HPDE6-E6E7 (cell line): Measurements from ENCODE around the gene TREX2.
A peak's percentile ranks its signal among the peaks of the same experiment; 100 is the strongest.

Experiments used
- DNase-seq: peaks from one replicate; pipeline ENCODE4 v3.0.0; 2011; ENCODE audit warnings: missing footprints; ENCODE audit errors: extremely low spot score

TREX2 gene, protein sequence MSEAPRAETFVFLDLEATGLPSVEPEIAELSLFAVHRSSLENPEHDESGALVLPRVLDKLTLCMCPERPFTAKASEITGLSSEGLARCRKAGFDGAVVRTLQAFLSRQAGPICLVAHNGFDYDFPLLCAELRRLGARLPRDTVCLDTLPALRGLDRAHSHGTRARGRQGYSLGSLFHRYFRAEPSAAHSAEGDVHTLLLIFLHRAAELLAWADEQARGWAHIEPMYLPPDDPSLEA

DNA sequence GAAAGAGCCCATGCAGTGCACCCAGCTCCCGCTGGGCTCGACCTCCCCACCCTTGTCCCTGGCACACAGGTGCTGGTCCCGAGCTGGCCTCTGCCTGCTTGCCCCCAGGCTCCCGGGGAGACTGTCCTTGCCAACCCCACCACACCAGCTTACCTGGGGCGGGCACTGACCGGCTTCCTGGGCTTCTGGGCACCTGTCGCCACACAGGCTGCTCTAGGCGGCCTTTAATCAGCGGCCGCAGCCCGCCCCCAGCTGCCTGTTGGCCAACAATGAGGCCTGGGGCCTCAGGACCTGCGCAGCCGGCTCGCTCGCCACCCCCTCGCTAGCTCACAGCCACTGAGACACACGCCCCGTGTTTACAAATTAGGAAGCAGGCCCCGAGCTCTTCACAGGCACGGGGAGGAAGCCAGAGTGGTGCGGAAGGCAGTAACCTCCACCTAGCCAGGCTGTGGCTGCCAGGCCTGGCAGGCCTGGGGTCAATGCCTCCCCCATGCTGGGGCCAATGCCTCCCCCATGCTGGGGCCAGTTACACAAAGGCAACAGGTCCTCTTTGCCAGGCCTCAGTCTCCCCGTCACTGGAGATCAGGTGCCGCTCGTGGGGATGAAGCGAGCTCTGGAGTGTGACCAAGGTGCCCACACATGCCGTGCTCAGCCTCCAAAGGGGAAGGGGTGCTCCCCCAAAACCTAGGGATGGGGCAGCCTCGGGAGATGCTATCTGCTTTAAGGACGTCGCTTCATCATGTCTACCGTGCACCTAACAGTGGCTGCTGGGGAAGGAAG is at the start of gene TREX2:
Gene TREX2 (minus strand): TSS at position 201 of the 780 bp plus-strand sequence. CDS start 626 bp downstream, outside the sequence.
- DNase-seq: no peak

DNA sequence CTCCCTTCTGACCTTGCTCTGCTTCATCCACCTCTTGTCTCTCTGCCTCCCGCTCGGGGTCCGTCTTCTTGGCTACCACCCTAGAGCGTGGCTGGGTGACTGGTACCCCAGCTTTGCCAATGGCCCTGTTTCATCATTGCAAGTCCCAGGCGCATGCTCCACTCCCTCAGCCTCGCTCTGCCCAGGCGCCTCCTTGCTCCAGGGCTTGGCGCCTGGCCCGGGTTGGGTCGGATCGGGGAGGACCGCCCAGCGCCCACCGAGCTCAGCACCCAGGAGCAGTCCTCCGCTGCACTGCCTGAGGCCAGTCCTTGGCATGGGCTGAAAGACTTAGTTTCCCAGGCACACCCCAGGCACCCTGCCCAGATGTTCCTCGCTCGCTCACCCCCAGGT is 49.5 kb upstream of the TREX2 start:
- DNase-seq: no peak

DNA sequence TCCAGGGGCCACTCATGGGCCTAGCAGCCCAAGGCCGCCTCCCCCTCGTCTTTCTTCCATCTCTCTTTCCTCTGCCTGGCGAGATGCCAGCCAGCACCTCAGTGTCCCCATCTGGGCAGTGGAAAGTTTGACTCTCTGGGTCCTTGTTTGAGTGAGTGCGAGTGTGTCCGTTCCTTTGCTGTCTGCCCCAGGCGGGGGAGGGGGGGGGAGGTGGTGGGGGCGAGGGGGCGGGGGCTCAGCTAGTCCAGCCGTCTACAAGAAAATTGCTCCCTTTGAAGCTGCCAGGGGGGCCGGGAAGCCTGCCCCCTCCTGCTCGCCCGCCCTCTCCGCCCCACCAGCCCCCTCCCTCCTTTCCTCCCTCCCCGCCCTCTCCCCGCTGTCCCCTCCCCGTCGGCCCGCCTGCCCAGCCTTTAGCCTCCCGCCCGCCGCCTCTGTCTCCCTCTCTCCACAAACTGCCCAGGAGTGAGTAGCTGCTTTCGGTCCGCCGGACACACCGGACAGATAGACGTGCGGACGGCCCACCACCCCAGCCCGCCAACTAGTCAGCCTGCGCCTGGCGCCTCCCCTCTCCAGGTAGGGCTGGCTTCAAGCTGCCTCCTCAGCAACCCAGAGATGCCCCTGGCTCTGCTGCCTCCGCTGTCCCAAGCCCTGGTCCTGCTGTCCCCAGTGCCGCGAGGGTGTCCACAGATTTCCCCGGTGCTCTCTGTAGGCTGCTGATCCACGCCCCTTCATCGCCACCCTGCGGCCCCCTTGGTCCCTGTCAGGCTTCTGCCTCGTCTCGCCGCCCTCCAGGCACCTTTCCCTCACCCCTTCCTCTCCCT is 48.9 kb upstream of the TREX2 start, which contains the start of gene BGN:
Gene BGN (plus strand): TSS at position 440 of the 821 bp plus-strand sequence. CDS start 9,652 bp downstream, outside the sequence.
- peak; percentile 50 for DNase-seq

DNA sequence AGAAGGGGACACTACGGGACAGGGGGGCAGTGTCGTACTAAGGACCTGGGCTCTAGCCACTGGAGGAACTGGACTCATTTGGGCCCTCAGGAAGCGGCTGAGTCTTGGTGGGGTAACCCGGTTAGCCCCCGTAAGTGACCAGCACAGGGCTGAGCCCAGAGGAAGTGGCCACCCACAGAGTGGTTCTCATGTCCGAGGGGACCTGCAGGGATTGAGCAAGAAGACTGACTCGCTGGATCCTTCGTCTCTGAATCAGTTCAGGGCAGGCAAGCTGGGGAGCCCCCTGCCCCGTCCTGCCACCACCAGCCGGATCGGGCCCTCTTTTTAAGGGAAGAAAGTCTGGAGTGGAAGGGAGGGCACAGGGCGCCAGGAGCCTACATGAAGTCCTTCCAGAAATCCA is 48.2 kb upstream of the TREX2 start:
- no peak for DNase-seq

DNA sequence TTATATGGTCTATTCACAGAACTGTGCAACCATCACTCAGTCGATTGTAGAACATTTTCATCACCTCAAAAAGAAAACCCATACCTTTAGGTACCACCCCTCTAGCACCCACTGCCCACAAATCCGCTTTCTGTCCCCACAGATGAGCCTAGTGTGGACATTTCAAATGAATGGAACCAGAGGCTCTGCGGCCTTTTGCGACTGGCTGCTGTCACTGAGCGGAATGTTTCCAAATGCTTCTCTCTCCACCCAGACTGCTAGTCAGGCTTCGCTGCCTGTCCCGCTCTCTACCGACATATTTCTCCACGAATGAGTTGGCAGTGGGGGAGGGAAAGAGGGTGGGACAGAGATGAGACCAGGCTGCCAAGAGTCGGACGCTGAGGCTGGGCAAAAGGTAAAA is 47.2 kb upstream of the TREX2 start:
- DNase-seq: no peak

DNA sequence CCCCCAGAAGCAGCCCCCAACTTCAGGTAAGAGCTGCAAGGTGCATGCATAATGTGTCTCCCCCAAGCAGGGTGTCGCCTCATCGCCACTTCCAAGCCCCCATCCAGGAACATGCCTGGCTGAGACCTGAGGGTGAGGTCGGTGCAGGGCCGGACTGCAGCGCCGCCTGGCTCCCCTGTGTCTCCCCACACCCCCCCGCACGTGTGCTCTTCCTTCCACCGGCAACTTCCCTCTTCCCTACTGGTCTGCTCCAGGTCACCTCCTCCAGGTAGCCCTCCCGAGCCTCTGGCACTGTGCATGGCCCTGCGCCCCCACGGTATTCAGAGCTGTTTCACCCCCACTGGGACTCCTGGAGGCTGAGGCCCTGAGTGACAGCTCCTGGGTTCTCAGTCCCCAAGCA is 46.7 kb upstream of the TREX2 start:
- DNase-seq: no peak

DNA sequence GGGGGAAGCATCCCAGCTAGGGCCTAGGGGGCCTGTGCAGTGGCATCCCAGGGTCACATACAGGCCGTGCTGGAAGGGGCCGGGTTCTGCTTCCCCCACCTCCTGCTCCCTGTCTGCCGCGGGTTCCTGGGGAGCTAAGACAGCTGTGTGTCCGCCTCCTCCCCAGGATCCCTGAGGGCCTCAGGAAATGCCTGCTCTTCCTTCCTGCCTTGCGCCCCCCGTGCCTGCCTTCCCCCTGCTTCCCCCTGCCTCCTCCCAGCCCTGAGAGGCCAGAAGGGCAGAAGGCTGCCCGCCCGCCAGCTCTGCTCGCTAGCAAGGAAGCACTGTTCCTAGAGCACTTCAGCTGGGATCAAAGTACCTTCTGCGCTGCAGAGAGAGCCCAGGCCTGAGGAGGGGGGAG is 46.1 kb upstream of the TREX2 start:
- DNase-seq: no peak

DNA sequence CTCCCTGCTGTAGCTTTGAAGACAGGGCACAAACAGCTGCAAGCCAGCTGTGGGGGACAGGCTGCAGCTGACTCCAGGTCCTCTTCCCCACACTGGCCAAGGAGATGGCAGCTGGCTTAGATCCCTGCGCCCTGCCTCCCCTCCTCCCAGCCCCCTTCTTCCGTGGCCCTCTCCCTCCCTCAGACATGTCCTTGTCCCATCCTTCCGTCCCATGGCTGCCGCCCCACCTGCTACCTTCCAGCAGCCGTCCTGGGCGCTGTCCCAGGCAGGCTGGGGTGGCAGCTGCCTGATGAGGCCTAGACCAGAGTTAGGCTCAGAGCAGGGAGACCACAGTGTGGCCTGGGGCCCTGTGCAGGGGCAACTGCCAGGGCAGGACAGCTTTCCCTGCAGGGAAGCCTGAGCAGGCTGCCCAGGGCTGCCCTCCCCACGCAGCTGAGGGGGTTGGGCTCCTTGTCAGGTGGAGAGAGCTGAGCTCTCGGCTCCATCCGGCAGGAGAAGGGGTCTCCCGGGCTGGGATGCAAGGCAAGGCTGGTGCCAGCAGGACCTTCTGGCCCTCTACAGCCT is 45.6 kb upstream of the TREX2 start:
- DNase-seq: no peak

DNA sequence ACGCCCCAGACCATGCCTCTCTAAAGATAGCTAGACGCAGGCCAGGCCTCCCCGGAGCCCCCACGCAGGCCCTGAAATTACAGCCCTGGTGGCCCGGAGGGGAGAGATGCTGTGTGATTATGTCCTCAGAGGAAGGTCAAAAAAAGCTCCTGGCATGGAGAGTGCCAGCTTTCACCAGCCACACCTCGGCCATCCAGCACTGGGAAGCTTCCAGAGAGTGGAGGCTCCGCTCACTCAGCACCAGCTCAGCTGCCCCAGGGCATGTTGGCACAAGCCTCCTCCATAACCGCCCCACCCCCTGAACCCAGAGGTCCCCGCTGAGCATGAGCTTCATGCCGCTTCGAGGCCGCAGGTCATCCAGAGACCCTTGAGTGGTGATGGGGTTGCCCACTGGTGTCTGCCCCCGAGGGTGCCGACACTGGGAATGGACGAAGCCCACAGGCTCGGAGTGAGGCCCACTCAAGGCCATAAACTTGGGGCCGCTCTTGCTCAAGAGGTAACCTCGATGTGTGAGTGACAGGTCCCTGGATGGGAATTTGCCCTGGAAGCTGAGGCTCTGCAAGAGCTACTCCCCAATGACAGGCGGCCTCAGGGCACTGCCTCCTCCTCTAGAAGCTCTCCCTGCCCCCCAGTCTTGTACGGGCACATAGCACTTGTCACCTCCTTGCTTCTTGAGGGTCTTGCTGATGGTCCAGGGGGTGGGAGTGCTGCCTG is 44.5 kb upstream of the TREX2 start:
- peak; percentile 74 for DNase-seq

DNA sequence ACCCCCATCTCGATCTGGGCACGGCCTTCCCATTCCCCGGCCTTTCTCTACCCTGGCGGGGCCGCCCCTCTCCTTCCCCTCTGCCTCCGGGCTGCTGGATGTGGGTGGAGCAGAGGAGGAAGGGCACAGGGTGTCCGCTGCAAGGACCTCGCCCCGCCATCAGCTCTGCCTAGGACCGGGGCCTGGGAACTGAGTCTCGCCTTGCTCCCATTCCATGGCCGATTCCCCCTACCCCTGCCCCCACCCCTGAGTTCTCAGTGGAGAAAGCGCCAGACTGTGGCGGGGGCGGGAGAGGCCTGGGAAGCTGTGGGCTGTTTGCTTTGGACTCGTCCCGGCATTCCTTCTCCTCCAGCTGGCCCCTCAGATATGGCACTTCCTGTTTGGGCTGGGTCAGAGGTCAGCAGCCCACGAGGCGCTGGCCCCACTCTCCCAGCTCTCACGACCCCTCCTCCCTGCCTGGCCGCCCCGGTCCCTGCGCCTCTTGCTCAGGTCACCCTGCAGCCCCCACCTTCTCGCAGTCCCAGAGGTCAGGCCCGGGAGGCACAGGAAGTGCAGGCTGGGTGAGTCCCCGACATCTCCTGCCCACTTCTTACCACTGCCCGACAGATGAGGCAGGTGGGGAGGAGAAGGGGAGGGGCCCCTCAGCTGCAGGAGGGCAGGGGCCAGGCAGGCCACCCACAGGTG is 42.5 kb upstream of the TREX2 start:
- no peak for DNase-seq

DNA sequence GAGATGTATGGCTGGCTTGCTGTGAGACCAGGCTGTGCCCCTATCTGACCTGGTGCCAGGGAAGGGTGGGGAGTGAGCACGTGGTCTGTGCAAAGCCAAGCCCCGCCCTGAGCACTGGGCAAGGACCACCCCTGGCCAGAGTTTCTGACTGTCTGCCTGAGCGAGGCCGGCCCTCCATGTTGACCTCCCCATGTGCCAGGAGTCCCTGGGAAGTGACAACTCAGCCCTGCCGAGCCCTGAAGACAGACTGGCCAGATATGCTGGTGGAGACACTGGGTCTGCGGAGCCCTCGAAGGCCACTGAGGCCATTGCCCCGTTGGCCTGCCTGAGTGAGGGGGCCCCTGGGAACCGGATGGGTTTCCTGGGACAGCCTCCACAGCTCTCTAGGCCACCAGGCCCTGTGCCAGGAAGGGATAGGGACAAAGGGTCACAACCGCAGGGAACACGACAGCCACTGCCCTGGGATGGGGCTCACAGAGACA is 41.8 kb upstream of the TREX2 start:
- DNase-seq: no peak

DNA sequence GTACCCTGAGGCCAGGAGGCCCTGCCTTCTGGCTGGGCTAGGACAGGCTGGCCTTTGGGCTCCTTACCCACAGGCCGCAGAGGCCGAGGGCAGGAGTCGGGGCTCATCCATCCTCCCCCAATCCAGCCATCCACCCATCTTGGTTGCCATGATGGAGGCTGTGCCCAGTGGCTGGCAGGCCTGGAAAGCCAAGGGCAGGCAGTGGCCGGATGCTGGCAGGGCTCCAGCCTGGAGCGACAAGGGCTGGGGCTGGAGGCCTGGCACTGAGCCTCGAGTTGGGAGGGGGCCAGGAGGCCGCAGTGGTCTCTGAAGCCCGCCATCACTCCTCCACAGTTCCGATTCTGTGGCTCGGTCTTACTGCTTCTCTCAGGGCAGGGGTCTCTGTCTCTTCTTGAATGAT is 40.3 kb upstream of the TREX2 start:
- DNase-seq: no peak

DNA sequence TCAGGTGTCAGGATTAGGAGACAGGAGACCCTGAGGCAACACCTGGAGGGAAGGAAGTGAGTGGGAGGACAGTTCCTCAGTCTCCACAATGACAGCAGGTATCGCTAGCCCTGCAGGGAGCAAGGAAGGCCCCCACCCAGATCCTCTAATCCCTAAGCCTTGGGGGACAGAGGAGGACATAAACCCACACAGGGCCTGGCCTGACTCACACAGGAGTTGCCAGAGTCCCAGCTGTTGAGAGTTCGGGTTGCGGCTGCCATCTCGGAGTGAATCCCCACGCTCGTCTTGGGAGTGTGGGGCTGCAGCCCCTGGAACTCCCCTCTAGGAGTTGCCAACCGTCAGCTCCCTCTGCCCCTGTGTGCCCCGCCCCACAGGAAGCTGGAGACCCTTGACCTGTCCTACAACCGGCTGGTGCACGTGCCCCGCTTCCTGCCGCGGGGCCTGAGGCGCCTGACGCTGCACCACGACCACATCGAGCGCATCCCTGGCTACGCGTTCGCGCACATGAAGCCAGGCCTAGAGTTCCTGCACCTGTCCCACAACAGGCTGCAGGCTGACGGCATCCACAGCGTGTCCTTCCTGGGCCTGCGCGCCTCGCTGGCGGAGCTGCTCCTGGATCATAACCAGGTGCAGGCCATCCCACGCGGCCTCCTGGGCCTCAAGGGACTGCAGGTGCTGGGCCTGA is 39.7 kb upstream of the TREX2 start:
- no peak for DNase-seq

DNA sequence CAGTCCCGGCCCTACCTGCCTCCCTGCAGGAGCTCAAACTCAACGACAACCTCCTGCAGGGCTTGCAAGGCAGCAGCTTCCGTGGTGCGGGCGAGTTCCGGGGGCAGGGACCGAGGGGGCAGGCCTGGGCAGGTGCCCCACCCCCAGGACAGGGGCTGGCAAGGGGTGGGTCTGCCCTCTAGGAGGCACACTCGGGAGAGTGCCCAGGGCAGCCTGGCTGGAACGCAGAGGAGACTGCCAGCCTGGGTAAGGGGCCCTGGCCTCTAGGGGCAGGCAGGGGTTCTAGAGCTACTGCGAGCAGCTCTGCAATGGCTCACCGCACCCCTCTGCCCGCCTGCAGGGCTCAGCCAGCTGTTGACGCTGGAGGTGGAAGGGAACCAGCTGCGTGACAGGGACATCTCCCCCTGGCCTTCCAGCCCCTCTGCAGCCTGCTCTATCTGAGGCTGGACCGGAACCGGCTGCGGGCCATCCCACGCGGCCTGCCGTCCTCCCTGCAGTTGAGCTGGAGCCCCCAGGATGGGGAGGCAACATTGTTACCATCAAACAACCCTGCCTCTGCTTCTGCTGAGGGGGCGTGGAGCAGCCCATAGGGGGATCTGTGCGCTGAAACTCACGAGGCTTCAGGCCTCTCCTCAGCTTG is 36.6 kb upstream of the TREX2 start:
- DNase-seq: no peak

DNA sequence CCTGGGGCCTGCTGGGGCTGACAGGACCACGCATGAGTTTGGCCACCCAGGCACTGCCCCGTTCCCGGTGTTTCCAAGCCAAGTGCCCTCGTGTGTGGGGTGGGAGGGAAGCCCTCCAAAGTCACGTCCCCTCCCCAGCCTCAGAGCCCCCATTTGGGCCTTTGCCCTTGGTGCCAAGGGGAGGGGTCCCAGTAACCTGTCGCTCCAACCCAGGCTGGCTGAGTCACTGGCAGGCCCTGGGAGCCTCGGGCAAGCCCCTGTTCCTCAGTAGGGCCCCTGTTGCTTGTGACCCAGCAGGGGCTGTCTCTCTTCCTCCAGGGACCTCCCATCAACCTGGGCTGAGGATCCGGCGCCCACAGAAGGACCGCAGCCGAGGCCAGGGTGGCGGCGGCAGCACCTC is 35.2 kb upstream of the TREX2 start:
- DNase-seq: no peak

DNA sequence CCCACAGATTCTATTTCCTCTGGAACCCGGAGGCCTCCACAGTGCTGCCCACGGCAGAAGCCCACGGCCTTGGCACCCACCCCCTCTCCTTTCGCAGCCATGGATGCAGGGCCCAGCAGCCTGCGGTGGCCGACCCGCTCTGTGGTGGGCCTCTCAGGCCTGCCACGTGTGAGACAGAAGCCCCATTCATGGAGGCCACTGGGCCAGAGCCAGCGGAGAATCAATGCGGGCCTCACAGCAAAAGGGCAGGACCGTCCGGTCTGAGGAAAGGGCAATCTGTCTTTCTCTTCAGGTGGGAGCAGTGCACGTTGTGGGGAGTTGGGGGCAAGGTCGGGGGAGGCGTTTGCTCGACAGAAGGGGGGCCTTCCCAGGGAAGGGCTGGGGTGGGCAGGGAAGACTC is 32.9 kb upstream of the TREX2 start:
- no peak for DNase-seq

DNA sequence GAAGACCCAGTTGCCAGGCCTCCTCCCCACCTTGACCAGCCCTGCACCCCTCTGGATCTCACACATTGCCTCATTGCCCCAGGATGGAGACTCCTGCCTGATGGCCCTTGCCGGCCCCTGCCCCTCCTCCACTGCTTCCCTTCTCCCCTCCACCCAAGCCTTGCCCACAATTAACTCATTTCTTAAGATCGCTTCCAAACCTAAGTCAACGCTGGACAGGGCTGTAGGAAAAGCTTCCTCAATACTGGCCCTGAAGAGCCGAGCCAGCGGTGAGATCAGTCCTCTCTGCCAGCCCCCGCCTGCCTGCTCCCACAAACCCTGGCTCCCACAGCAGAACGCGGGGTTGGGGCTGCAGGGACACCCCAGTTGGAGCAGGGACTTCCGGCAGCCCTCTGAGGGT is 32.0 kb upstream of the TREX2 start:
- no peak for DNase-seq

DNA sequence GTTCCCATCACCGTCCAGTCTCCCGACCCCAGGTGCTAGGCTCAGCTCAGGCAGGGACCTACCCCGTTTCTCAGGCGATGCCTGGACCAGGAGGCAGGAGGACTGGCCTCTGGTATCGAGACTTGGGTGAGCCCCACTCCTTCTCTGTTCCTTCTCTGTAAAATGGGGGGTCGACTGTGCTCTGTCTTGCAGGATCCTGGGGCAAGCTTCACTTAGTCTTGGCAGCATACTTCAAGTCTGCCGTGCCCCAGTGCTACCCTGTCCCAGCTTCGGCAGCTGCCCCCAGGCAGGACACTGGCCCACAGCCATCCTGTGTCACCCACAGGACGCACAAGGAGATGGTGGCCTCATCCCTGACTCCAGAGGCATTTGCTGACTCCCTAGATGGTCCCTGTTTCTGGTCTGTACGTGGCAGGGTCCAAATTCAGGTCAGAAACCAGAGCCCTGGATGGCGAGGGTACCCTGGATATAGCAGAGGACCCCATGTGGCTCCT is 31.6 kb upstream of the TREX2 start:
- DNase-seq: no peak

DNA sequence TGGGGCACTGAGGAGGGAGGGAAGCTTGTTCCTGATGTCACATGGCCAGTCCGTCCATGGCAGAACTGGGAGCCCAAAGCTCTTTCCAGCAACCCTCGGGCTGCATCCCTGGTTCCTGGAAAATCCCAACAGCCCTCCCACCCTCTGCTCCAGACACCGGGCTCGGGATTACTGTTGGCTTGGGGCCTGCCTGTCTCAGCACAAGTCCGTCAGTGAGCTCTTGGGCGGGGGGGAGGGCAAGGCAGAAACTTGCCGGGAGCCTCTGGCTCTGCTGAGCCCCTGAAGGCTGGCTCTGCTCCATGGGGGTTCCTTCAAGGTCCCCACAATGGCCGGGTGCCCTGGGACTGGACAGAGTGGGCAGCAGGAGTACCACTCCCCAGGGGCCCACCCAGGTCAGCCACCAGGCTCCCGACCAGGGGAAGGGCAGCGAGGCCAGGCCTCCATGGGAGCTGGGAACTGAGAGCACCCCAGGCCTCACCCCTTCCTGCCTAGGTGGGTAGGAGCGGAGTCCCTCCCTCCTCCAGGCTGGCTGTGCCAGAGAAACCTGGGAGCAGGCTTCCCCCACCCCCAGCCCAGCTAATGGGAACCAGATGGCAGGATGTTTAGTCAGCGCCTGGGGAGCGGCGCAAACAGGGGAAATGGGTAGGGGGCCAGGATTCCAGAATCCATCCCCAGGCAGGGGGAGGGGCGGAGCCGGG is 31.0 kb upstream of the TREX2 start:
- no peak for DNase-seq
